C4-2B (cell line): ENCODE results near the gene TUBGCP6.

Experiments
- H3K27ac ChIP-seq: fragments of 450-650 bp; 2 replicates; pipeline ENCODE4 v1.5.1; 2017
- ZFX ChIP-seq: fragments of 450-650 bp; IDR thresholded peaks from 2 replicates; pipeline ENCODE4 v1.6.1; 2017
- TF ChIP-seq, protein P1 (sequence below): fragments of 450-650 bp; conservative IDR thresholded peaks from 2 replicates; pipeline ENCODE4 v1.5.1; 2017; ENCODE audit warnings: mild to moderate bottlenecking

The TUBGCP6 gene

DNA sequence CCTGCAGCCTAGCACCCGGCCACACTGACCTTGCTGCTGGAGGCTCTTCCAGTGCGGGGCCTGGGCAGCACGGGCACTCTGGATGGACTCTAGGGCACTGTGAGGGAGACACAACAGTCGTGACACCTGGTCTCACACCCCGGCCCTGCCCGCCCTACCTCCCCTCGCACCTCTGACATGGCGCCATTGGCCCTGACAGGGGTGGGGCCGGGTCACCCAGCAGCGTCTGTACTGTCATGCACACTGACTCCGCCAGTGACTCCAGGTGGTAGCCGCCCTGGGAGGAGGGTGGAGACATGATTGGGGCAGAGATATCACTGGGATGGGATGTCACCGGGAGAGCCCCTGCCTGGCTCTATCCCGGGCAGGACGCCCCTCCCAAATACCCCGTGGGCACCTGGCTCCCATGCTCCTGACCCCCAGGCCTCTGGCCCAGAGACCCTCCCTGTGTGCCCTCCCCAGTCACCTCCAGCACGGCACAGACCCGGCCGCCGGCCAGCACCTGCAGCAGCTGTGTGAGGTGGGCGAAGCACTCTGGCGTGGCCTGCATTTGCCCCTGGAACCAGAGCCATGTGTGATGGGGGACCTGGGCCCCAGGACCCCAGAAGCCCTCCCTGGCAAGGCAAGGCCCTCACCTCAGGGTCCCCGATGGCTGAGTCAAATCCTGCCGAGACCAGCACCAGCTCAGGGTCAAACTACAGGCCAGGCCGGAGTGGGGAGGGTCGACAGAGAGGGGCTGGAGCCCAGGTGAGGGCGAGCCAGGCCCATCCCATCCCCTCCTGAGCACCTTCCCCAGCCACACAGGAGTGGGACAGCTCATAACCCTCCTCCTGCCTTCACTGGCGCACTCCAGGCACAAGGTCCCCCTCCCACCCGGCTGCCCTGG, 3.6 kb upstream of the TUBGCP6 start:
- TF ChIP-seq ZFX = no peak
- TF ChIP-seq, protein P1, sequence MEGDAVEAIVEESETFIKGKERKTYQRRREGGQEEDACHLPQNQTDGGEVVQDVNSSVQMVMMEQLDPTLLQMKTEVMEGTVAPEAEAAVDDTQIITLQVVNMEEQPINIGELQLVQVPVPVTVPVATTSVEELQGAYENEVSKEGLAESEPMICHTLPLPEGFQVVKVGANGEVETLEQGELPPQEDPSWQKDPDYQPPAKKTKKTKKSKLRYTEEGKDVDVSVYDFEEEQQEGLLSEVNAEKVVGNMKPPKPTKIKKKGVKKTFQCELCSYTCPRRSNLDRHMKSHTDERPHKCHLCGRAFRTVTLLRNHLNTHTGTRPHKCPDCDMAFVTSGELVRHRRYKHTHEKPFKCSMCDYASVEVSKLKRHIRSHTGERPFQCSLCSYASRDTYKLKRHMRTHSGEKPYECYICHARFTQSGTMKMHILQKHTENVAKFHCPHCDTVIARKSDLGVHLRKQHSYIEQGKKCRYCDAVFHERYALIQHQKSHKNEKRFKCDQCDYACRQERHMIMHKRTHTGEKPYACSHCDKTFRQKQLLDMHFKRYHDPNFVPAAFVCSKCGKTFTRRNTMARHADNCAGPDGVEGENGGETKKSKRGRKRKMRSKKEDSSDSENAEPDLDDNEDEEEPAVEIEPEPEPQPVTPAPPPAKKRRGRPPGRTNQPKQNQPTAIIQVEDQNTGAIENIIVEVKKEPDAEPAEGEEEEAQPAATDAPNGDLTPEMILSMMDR = no peak
- H3K27ac ChIP-seq = peak overlapping the region; percentile 3; the same call in 1 of the 2 replicates

DNA sequence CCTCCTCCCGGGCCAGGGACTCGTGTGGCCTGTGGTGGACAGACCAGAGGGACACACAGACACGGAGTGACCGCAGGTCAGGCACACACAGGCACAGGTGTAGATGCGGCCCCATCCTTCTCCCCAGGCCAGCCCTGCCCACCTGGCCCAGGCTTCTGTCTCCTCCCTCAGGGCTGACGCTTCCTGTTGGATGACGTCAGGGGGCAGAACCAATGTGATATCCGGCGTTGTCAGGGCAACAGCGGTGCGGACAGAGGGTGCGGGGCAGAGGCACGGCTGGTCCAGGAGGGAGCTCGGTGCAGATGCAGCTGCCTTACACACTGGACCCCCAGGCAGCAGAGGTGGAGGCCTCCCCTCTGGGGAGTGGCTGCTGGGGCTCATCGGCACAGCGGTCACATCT, 2.9 kb upstream of the TUBGCP6 start:
- H3K27ac ChIP-seq = peak overlapping the region; percentile 3; the same call in 1 of the 2 replicates
- TF ChIP-seq, protein P1 = no peak
- no peak for TF ChIP-seq ZFX

DNA sequence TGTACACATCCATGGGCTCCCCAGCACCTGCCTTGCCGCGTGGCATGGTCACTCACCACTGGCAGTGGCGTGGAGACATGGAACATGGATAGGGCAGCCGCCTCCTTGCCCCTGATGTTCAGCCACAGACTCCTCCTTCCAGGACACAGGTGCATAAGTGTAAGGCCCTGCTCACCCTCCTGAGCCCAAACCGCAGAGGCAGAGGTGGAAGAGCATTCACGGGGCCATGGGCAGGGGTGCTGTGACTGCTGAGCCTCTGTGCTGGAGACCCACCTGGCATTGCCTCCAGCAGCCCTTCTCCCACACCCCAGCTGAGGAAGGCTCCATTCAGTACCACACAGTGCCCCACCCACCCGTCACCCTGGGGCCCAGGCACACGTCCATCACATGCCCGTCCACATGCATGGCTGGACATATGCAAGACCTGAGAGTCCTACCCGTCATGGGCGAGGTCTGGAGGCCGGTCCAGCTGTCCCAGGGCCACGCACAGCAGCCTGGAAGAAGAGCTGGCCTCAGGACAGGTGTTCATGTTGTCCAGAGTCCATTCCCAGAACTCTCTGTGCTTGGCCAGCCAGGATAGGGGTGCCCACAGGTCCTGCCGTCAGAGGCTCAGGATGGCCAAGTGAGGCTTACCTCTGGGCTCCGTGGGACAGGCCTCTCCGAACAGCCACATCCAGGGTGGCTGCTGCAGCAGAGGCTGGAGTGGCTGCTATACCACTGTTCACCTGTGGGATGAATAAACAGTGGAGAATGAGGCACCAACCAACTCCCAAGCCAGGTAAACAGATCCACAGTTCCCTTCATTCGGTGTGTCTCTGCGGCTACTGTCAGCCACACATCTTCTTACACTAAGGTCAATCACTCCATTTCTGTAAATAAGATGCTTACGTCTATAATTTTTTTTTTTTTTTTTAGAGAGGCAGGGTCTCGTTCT, 1.7 kb upstream of the TUBGCP6 start:
- TF ChIP-seq, protein P1 = no peak; the same call in 1 of the 2 replicates
- no peak for TF ChIP-seq ZFX
- peak overlapping the region; percentile 84; the same call in 1 of the 2 replicates for H3K27ac ChIP-seq

DNA sequence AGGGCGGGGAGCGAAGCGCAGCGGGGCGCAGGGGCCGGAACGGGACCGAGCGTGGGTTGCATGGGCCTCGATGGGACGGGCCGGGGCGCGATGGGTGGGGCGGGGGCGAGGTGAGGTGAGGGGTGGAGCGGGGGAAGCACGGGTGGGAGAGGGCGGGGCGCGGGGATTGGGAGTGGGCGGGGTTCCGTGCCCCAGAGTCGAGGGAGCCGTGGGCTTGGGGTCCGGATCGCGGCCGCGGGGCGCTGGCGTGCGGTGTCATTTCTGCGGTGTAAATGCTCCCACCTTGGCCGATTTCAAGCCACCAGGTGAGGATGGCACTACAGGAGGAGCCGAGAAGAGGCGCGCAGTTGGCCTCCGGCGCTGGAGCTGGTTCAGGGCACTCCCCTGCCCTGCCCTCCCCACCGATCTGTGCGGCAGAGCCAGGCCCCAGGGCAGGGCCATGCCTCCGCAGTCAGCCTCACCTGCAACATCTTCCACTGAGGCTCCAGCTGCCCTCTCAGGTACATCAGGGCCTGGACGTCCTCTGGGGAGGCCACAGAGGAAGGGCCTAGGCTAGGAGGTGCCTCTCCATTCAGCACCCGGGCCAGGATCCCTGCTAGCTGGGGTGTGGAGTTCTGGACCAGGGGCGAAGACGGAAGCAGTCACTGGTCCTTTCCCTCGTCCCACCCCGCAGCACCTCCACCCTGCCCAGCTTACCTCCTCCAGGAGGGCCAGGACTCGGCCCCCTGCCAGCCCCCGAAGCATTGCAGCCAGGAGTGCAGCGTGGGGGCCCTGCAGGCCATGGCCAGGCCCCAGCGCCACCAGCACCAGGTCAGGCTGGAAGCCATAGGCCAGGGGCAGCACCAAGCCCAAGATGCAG, 620 bp upstream of the TUBGCP6 start:
- TF ChIP-seq ZFX = peak; percentile 3; the same call in 1 of the 2 replicates
- TF ChIP-seq, protein P1 = no peak
- peak overlapping the region; percentile 84 for H3K27ac ChIP-seq

DNA sequence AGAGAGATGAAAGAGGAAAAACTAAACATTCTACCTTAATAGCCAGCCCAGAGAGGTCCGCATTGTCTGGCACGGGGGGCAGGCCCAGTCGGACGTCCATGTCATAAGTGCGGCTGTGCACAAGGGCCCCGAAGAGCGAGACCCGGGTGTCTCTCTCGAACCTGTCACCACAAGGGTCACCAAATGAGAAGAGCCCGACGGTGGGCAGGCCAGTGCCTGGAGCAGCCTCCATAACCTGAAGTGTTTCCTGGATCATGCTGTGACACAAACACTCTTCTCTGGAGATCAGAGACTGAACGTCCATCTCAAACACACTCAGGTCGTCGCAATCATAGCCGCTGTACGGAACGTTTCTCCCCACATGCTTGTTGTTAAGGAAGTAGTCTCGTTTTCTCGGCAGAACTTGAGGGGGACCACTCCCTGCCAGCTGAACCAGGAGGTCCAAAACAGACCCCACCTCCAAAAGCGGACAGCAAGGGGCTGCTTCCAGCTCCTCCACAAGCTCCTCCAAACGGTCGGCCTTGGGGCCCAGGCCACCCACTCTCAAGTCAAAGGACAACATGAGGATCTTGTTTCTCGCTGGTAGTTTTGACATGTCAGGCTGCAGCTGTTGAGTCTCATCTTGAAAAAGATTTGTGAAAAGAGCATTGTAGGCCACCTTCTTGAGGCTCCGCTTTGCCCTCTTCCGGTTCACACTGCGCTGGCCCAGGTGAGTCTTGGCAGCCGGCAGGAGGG, 971 bp downstream of the TUBGCP6 start:
- TF ChIP-seq, protein P1 = no peak
- no peak for TF ChIP-seq ZFX
- H3K27ac ChIP-seq = peak overlapping the region; percentile 84

DNA sequence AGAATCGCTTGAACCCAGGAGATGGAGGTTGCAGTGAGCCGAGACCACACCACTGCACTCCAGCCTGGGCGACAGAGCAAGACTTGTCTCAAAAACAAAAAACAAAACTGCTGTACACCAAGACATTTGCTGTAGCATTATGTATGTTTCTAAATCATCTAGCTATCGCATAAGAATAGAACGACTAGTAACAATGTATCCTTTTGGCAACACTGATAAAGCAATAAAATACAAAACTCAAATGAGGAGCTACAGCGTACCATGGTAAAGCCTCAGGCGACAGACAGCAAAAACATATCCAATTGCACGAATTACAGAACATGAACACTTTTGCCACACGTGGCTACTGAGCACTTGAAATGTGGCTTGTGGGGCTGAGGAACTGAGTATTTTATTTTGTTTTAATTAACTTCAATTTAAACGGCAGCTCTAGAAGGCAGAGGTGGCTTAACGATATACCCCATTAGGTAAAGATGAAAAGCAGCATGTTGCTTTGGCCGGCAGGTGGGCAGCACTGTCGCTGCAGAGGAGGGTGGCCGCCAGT, 2.3 kb downstream of the TUBGCP6 start:
- peak overlapping the region; percentile 84; the same call in 1 of the 2 replicates for H3K27ac ChIP-seq
- no peak for TF ChIP-seq ZFX
- TF ChIP-seq, protein P1 = no peak
